IMR-90 (cell line): ENCODE data around the gene IDH3B. TPM values are rescaled to one million over a fixed set of nuclear protein-coding genes. Genes with fewer than 3 reads are reported as not detected.

Source experiments
- ATAC-seq: fragments of 200-7000 bp; cut with Tn5 transposase; 2 replicates; pipeline ENCODE4 v1.9.1; 2020; ENCODE audit warnings: low read depth, mild to moderate bottlenecking, moderate library complexity
- BruUV-seq: library from RNA; stranded (reverse); fragments of 400-500 nt; replicated peaks from 2 replicates; lab custom pipeline; 2021; lab: Mats Ljungman, UMichigan
- CTCF ChIA-PET: fragments of 300-600 bp; formaldehyde crosslinking; extraction: SDS; loops from one replicate; lab custom pipeline; 2021; ENCODE audit warnings: antibody characterized with exemption; lab: Yijun Ruan, JAX
- POLR2A ChIA-PET: fragments of 300-600 bp; sonication (Branson Sonifier 250); formaldehyde crosslinking; loops from one replicate; lab custom pipeline; 2022; ENCODE audit warnings: antibody characterized with exemption; ENCODE audit not compliant: unreplicated experiment; lab: Charles Lee
- DNase-seq: peaks from one replicate; pipeline ENCODE4 v3.0.0; 2013
- H2AFZ ChIP-seq: replicated peaks from 2 replicates; pipeline ENCODE3; 2013; ENCODE audit warnings: low read length, mild to moderate bottlenecking; ENCODE audit not compliant: poor library complexity
- H2AK5ac ChIP-seq: 2 replicates; pipeline ENCODE4 v1.6.1; 2013; ENCODE audit warnings: low read depth, low read length, inconsistent platforms
- H2AK9ac ChIP-seq: replicated peaks from 2 replicates; pipeline ENCODE3; 2013; ENCODE audit warnings: mild to moderate bottlenecking, low read depth, low read length, moderate library complexity; ENCODE audit not compliant: poor library complexity
- H2BK120ac ChIP-seq: 2 replicates; pipeline ENCODE4 v1.6.1; 2013; ENCODE audit warnings: low read depth, low read length, inconsistent platforms
- H2BK15ac ChIP-seq: 3 replicates; pipeline ENCODE4 v1.6.1; 2013; ENCODE audit warnings: low read depth, low read length, inconsistent platforms
- H2BK20ac ChIP-seq: 2 replicates; pipeline ENCODE4 v1.6.1; 2013; ENCODE audit warnings: low read depth, mild to moderate bottlenecking, inconsistent platforms, low read length, moderate library complexity
- H2BK5ac ChIP-seq: 2 replicates; pipeline ENCODE4 v1.6.1; 2013; ENCODE audit warnings: mild to moderate bottlenecking, low read depth, low read length, inconsistent platforms; ENCODE audit not compliant: poor library complexity, severe bottlenecking
- H3K14ac ChIP-seq: replicated peaks from 2 replicates; pipeline ENCODE4 v1.6.1; 2013; ENCODE audit warnings: low read depth, low read length, inconsistent platforms
- H3K18ac ChIP-seq: 2 replicates; pipeline ENCODE4 v1.6.1; 2013; ENCODE audit warnings: low read depth, low read length, control low read depth
- H3K23ac ChIP-seq: 2 replicates; pipeline ENCODE4 v1.6.1; 2013; ENCODE audit warnings: low read depth, low read length, inconsistent platforms
- H3K27ac ChIP-seq: 2 replicates; pipeline ENCODE4 v1.5.1; 2013; ENCODE audit warnings: mild to moderate bottlenecking, control low read depth, low read length; ENCODE audit not compliant: insufficient read depth
- H3K27me3 ChIP-seq: 2 replicates; pipeline ENCODE4 v1.6.1; 2013; ENCODE audit warnings: low read length; ENCODE audit not compliant: control insufficient read depth, insufficient read depth
- H3K36me3 ChIP-seq: 2 replicates; pipeline ENCODE4 v1.6.1; 2013; ENCODE audit warnings: low read length, mixed read lengths; ENCODE audit not compliant: control insufficient read depth, insufficient read depth
- H3K4ac ChIP-seq: 2 replicates; pipeline ENCODE4 v1.6.1; 2013; ENCODE audit warnings: low read depth, low read length, inconsistent platforms
- H3K4me1 ChIP-seq: 2 replicates; pipeline ENCODE4 v1.6.1; 2013; ENCODE audit warnings: low read length, mixed read lengths; ENCODE audit not compliant: control insufficient read depth, insufficient read depth
- H3K4me2 ChIP-seq: 2 replicates; pipeline ENCODE4 v1.6.1; 2013; ENCODE audit warnings: low read depth, mild to moderate bottlenecking, control low read depth, low read length, moderate library complexity
- H3K4me3 ChIP-seq: 2 replicates; pipeline ENCODE4 v1.5.1; 2013; ENCODE audit warnings: low read depth, mild to moderate bottlenecking, control low read depth, low read length, moderate library complexity; ENCODE audit not compliant: insufficient read depth
- H3K56ac ChIP-seq: 2 replicates; pipeline ENCODE4 v1.6.1; 2013; ENCODE audit warnings: low read length, inconsistent platforms; ENCODE audit not compliant: insufficient read depth; ENCODE audit errors: extremely low read depth
- H3K79me1 ChIP-seq, 2 experiments: 2 replicates each; pipeline ENCODE4 v1.6.1; 2013; ENCODE audit warnings: low read length in 2 of 2, inconsistent platforms in 1 of 2, low read depth in 1 of 2
- H3K9ac ChIP-seq: 2 replicates; pipeline ENCODE4 v1.6.1; 2013; ENCODE audit warnings: low read depth, low read length, control low read depth
- H3K9me1 ChIP-seq: 2 replicates; pipeline ENCODE4 v1.6.1; 2013; ENCODE audit warnings: low read length, inconsistent platforms; ENCODE audit not compliant: insufficient read depth
- H3K9me3 ChIP-seq: 2 replicates; pipeline ENCODE4 v1.6.1; 2013; ENCODE audit warnings: low read length; ENCODE audit not compliant: control insufficient read depth, insufficient read depth
- H4K20me1 ChIP-seq: 2 replicates; pipeline ENCODE4 v1.6.1; 2013; ENCODE audit warnings: low read length, inconsistent platforms; ENCODE audit not compliant: insufficient read depth
- H4K5ac ChIP-seq: 2 replicates; pipeline ENCODE4 v1.6.1; 2013; ENCODE audit warnings: mild to moderate bottlenecking, low read depth, low read length, control low read depth
- H4K8ac ChIP-seq, 2 experiments: 2 replicates each; pipeline ENCODE4 v1.6.1; 2013; ENCODE audit warnings: low read depth in 2 of 2, low read length in 2 of 2, control low read depth in 1 of 2, inconsistent platforms in 1 of 2
- H4K91ac ChIP-seq: 2 replicates; pipeline ENCODE4 v1.6.1; 2013; ENCODE audit warnings: low read depth, low read length, inconsistent platforms; ENCODE audit not compliant: insufficient read depth
- BHLHE40 ChIP-seq: fragments of 150-350 bp; IDR thresholded peaks from 2 replicates; pipeline ENCODE4 v1.6.1; 2016; ENCODE audit warnings: mild to moderate bottlenecking, low read depth, low read length
- CEBPB ChIP-seq: IDR thresholded peaks from 2 replicates; pipeline ENCODE4 v1.6.1; 2012; ENCODE audit warnings: low read depth, low read length, improper control_type of control experiment
- CHD1 ChIP-seq: IDR thresholded peaks from 2 replicates; pipeline ENCODE4 v1.6.1; 2012; ENCODE audit warnings: low read depth, low read length, improper control_type of control experiment
- FOS ChIP-seq: fragments of 150-350 bp; IDR thresholded peaks from 2 replicates; pipeline ENCODE4 v1.6.1; 2016; ENCODE audit warnings: low read depth, low read length
- MAZ ChIP-seq: IDR thresholded peaks from 2 replicates; pipeline ENCODE4 v1.6.1; 2012; ENCODE audit warnings: low read depth, mild to moderate bottlenecking, low read length, improper control_type of control experiment, moderate library complexity, borderline replicate concordance
- MXI1 ChIP-seq: IDR thresholded peaks from 2 replicates; pipeline ENCODE4 v1.6.1; 2012; ENCODE audit warnings: low read depth, mild to moderate bottlenecking, low read length, moderate library complexity, borderline replicate concordance
- NFE2L2 ChIP-seq: fragments of 150-350 bp; IDR thresholded peaks from 2 replicates; pipeline ENCODE4 v1.6.1; 2016; ENCODE audit warnings: low read depth, mild to moderate bottlenecking, low read length
- POLR2A ChIP-seq: IDR thresholded peaks from 2 replicates; pipeline ENCODE4 v1.6.1; 2012; ENCODE audit warnings: mild to moderate bottlenecking, low read depth, low read length
- RAD21 ChIP-seq: IDR thresholded peaks from 2 replicates; pipeline ENCODE4 v1.6.1; 2012; ENCODE audit warnings: low read length, improper control_type of control experiment
- RCOR1 ChIP-seq: IDR thresholded peaks from 2 replicates; pipeline ENCODE4 v1.6.1; 2012; ENCODE audit warnings: mild to moderate bottlenecking, low read length, improper control_type of control experiment; ENCODE audit not compliant: insufficient replicate concordance
- RFX5 ChIP-seq: IDR thresholded peaks from 2 replicates; pipeline ENCODE4 v1.8.0; 2012; ENCODE audit warnings: low read depth, mild to moderate bottlenecking, low read length, moderate library complexity
- USF2 ChIP-seq: fragments of 150-350 bp; IDR thresholded peaks from 2 replicates; pipeline ENCODE4 v1.6.1; 2017; ENCODE audit warnings: mild to moderate bottlenecking, antibody characterized with exemption, low read length, low read depth
- WGBS, 2 experiments: methylation state at CpG; one replicate each; pipeline versions ENCODE4 v1.1.5 to v1.1.7; 2013; ENCODE audit warnings: missing lambda C conversion rate in 2 of 2; ENCODE audit not compliant: insufficient read length in 1 of 2; ENCODE audit errors: extremely low coverage in 2 of 2; 5-methylcytosine and 5-hydroxymethylcytosine counted together
- dilution Hi-C: fragments of 300-500 bp; cut with HindIII; formaldehyde crosslinking; loops from one replicate; pipeline ENCODE4 v1.14.3; 2018; ENCODE audit warnings: low sequenced_read_pairs; ENCODE audit not compliant: unreplicated experiment
- in situ Hi-C: fragments of 300-500 bp; cut with MboI; formaldehyde crosslinking; loops from 3 replicates; pipeline ENCODE4 v1.14.3; 2019; ENCODE audit warnings: low sequenced_read_pairs, inconsistent platforms, mixed read lengths
- intact Hi-C: fragments of 100-400 bp; cut with micrococcal nuclease; formaldehyde crosslinking; loops from 2 replicates; pipeline ENCODE4 v1.10.0; 2022
- polyA plus RNA-seq, 3 experiments: library from polyadenylated mRNA; depleted of rRNA; stranded (reverse); fragments of >200 nt; gene quantifications; 2 replicates each; pipeline ENCODE4 v1.2.3, GENCODE V29; 2012; ENCODE audit warnings: low replicate concordance in 1 of 3
- total RNA-seq: library from RNA; depleted of rRNA; stranded (reverse); fragments of >200 nt; gene quantifications from 2 replicates; pipeline ENCODE4 v1.2.3, GENCODE V29; 2012
- TF ChIP-seq, protein P1 (sequence below): fragments of 150-350 bp; IDR thresholded peaks from 2 replicates; pipeline ENCODE4 v1.6.1; 2016; ENCODE audit warnings: low read depth, mild to moderate bottlenecking, low read length, moderate library complexity, borderline replicate concordance

IDH3B gene
- total and polyA plus RNA-seq, 2 of the 4 experiments (the other 2 are of a cell fraction) = 151 to 160 TPM

DNA sequence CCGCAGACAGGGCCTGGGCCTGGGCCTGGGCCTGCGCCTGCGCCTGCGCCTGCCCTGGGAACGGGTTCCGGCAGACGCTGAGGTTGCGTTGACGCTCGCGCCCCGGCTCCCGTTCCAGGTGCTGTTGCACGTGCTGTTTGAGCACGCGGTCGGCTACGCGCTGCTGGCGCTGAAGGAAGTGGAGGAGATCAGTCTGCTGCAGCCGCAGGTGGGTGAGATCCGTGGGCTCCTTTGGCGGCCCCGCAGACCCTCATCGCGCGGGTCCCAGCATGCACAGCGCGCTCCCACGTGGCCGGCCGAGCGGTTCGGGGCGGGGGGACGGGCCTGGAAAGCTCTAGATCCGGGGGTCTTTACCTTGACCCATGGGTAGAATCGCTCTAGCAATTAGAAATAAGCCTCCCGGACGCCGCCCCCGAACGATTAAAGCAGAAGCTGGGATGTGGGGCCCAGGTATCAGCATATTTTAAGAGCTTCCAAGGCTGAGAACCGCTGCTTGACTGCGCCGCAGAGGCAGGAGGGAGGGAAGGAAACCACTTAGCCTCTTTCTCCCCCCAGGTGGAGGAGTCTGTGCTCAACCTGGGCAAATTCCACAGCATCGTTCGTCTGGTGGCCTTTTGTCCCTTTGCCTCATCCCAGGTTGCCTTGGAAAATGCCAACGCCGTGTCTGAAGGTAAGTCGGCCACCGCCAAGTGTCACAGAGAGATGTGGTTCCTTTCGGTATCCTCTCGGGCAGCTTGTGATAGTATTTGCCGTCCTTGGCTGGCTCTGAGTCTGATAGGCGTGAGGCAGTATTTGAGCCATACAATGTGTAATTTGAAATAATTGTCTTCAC lies 11.1 kb downstream of the IDH3B start:
- Histone ChIP-seq H2AFZ (peak overlapping the region; percentile 98), H3K27me3 (no peaks in the 10 kb centered on the region), H3K79me1 (peaks cover 28 to 56% of the 10 kb centered on the region in 2 experiments), H3K4me1 (peaks cover 5% of the 10 kb centered on the region), H3K27ac (peak overlapping the region; percentile 79), H3K36me3 (peaks cover 40% of the 10 kb centered on the region), H2BK5ac (peak overlapping the region; percentile 84), H3K18ac (no peak overlapping the region), H2BK15ac (no peak overlapping the region), H2AK9ac (peak overlapping the region; percentile 98), H2AK5ac (peak overlapping the region; percentile 92), H4K5ac (peak overlapping the region; percentile 35; the same call in 1 of the 2 replicates), H3K9me3 (no peaks in the 10 kb centered on the region), H4K20me1 (peaks cover 45% of the 10 kb centered on the region), H3K4me3 (peak overlapping the region; percentile 90), H2BK20ac (no peak overlapping the region), H3K4ac (peak overlapping the region; percentile 88), H3K14ac (peak overlapping the region; percentile 94), H2BK120ac (0 out of 2 replicates have a peak overlapping the region, but pooled peaks have one; percentile 1), H3K56ac (peak overlapping the region; percentile 74), H3K4me2 (peak overlapping the region; percentile 89), H4K8ac (peak overlapping the region; percentile 71 to 90), H3K9ac (peak overlapping the region; percentile 95), H3K9me1 (peaks cover 11% of the 10 kb centered on the region), H4K91ac (peak overlapping the region; percentile 75), H3K23ac (peak overlapping the region; percentile 96)
- dilution Hi-C loops (no loop called here), intact Hi-C loops (loop anchor here (2.0 kb wide), 1 partner anchor 182 kb away; the partner anchor contains the start of gene SNRPB), in situ Hi-C loops (no loop called here)
- TF ChIP-seq USF2 = peak; percentile 74
- peak; percentile 93 for TF ChIP-seq MXI1
- TF ChIP-seq RFX5 = no peak
- no peak for TF ChIP-seq FOS
- no peak; the same call in 1 of the 2 replicates for TF ChIP-seq BHLHE40
- TF ChIP-seq MAZ = peak; percentile 2; the same call in 1 of the 2 replicates
- no peak for TF ChIP-seq CHD1
- no peak for TF ChIP-seq POLR2A
- no peak for TF ChIP-seq RCOR1
- TF ChIP-seq, protein P1, sequence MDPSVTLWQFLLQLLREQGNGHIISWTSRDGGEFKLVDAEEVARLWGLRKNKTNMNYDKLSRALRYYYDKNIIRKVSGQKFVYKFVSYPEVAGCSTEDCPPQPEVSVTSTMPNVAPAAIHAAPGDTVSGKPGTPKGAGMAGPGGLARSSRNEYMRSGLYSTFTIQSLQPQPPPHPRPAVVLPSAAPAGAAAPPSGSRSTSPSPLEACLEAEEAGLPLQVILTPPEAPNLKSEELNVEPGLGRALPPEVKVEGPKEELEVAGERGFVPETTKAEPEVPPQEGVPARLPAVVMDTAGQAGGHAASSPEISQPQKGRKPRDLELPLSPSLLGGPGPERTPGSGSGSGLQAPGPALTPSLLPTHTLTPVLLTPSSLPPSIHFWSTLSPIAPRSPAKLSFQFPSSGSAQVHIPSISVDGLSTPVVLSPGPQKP = no peak
- TF ChIP-seq NFE2L2 = no peak
- no peak for TF ChIP-seq CEBPB
- no peak for TF ChIP-seq RAD21
- POLR2A ChIA-PET = no interaction called here
- BruUV-seq = TSS peak; percentile 55
- ATAC-seq = peak; percentile 65
- no peak for DNase-seq
- CTCF ChIA-PET = no interaction called here
- WGBS, 2 experiments = 0% methylated on average over 29 of the region's 56 CpGs; no CpG with 5 or more reads in 1 of the 2 experiments
